ENCODE data around the gene SMDT1.

Gene SMDT1

GRCh38 chr22:42041784-42042183 is 37.7 kb upstream of the SMDT1 start:
- Histone ChIP-seq H3K27me3 (ENCODE audit: insufficient read depth, poor library complexity, severe bottlenecking) (no peaks in the 10 kb centered on the region), H3K4me1 (ENCODE audit: insufficient read depth, poor library complexity, severe bottlenecking) (no peaks in the 10 kb centered on the region), H3K4me3 (ENCODE audit: severe bottlenecking) (no peak overlapping the region), H3K9me3 (ENCODE audit: severe bottlenecking) (no peaks in the 10 kb centered on the region), H3K27ac (ENCODE audit: poor library complexity, severe bottlenecking) (no peak overlapping the region), H3K36me3 (ENCODE audit: low read depth) (no peaks in the 10 kb centered on the region)
- ATAC-seq (ENCODE audit: low read depth) (no peak), DNase-seq (ENCODE audit: low spot score) (no peak)
- no peak for TF ChIP-seq CTCF (IDR thresholded peaks at IDR 0.05; ENCODE audit: poor library complexity, severe bottlenecking)

GRCh38 chr22:42050641-42051180 is 28.8 kb upstream of the SMDT1 start:
- no peak for ATAC-seq (ENCODE audit: low read depth)
- no peak for TF ChIP-seq CTCF (IDR thresholded peaks at IDR 0.05; ENCODE audit: poor library complexity, severe bottlenecking)
- H3K27ac ChIP-seq (ENCODE audit: poor library complexity, severe bottlenecking): no peak overlapping the region

GRCh38 chr22:42052765-42053164 is 26.7 kb upstream of the SMDT1 start:
- Histone ChIP-seq H3K27ac (ENCODE audit: poor library complexity, severe bottlenecking) (no peak overlapping the region), H3K4me1 (ENCODE audit: insufficient read depth, poor library complexity, severe bottlenecking) (no peaks in the 10 kb centered on the region), H3K27me3 (ENCODE audit: insufficient read depth, poor library complexity, severe bottlenecking) (no peaks in the 10 kb centered on the region), H3K9me3 (ENCODE audit: severe bottlenecking) (peaks cover 13% of the 10 kb centered on the region), H3K36me3 (ENCODE audit: low read depth) (no peaks in the 10 kb centered on the region), H3K4me3 (ENCODE audit: severe bottlenecking) (no peak overlapping the region)
- ATAC-seq (ENCODE audit: low read depth) (no peak), DNase-seq (ENCODE audit: low spot score) (no peak)
- no peak for TF ChIP-seq CTCF (IDR thresholded peaks at IDR 0.05; ENCODE audit: poor library complexity, severe bottlenecking)

More at GRCh38 chr22:42050641-42051180, 28.8 kb upstream of the SMDT1 start:
- no peaks in the 10 kb centered on the region for H3K27me3 ChIP-seq (ENCODE audit: insufficient read depth, poor library complexity, severe bottlenecking)
- H3K9me3 ChIP-seq (ENCODE audit: severe bottlenecking): no peaks in the 10 kb centered on the region
- H3K4me3 ChIP-seq (ENCODE audit: severe bottlenecking): no peak overlapping the region
- no peaks in the 10 kb centered on the region for H3K36me3 ChIP-seq (ENCODE audit: low read depth)
- no peak for DNase-seq (ENCODE audit: low spot score)
- no peaks in the 10 kb centered on the region for H3K4me1 ChIP-seq (ENCODE audit: insufficient read depth, poor library complexity, severe bottlenecking)

- TF ChIP-seq CTCF (IDR thresholded peaks at IDR 0.05; ENCODE audit: poor library complexity, severe bottlenecking): no peak
- H3K36me3 ChIP-seq (ENCODE audit: low read depth): peaks cover 8% of the 10 kb centered on the region; the same call in 1 of the 2 replicates
- peaks cover 13% of the 10 kb centered on the region for H3K9me3 ChIP-seq (ENCODE audit: severe bottlenecking)
These were observed 22.6 kb upstream of the SMDT1 start for GRCh38 chr22:42056757-42057511.

GRCh38 chr22:42060489-42060888 is 19.0 kb upstream of the SMDT1 start:
- Histone ChIP-seq H3K9me3 (ENCODE audit: severe bottlenecking) (peaks cover 13% of the 10 kb centered on the region), H3K27ac (ENCODE audit: poor library complexity, severe bottlenecking) (no peak overlapping the region), H3K4me1 (ENCODE audit: insufficient read depth, poor library complexity, severe bottlenecking) (no peaks in the 10 kb centered on the region), H3K36me3 (ENCODE audit: low read depth) (peaks cover 8% of the 10 kb centered on the region), H3K4me3 (ENCODE audit: severe bottlenecking) (no peak overlapping the region), H3K27me3 (ENCODE audit: insufficient read depth, poor library complexity, severe bottlenecking) (no peaks in the 10 kb centered on the region)
- no peak for TF ChIP-seq CTCF (IDR thresholded peaks at IDR 0.05; ENCODE audit: poor library complexity, severe bottlenecking)
- no peak for DNase-seq (ENCODE audit: low spot score)
- no peak for ATAC-seq (ENCODE audit: low read depth)

More at GRCh38 chr22:42056757-42057511, 22.6 kb upstream of the SMDT1 start:
- DNase-seq (ENCODE audit: low spot score) (no peak), ATAC-seq (ENCODE audit: low read depth) (no peak)
- no peaks in the 10 kb centered on the region for H3K4me1 ChIP-seq (ENCODE audit: insufficient read depth, poor library complexity, severe bottlenecking)
- H3K27me3 ChIP-seq (ENCODE audit: insufficient read depth, poor library complexity, severe bottlenecking): no peaks in the 10 kb centered on the region
- H3K4me3 ChIP-seq (ENCODE audit: severe bottlenecking): no peak overlapping the region
- H3K27ac ChIP-seq (ENCODE audit: poor library complexity, severe bottlenecking): no peak overlapping the region
